ENCODE measurements around the gene LMBR1. TPM values are rescaled to one million over a fixed set of nuclear protein-coding genes. Genes with fewer than 3 reads are reported as not detected.

The LMBR1 gene
- total and polyA plus RNA-seq, 2 of the 13 experiments (the other 11 are each of a cell fraction or from before 2014, with no cell fraction given): 20.9 to 39.6 TPM

DNA sequence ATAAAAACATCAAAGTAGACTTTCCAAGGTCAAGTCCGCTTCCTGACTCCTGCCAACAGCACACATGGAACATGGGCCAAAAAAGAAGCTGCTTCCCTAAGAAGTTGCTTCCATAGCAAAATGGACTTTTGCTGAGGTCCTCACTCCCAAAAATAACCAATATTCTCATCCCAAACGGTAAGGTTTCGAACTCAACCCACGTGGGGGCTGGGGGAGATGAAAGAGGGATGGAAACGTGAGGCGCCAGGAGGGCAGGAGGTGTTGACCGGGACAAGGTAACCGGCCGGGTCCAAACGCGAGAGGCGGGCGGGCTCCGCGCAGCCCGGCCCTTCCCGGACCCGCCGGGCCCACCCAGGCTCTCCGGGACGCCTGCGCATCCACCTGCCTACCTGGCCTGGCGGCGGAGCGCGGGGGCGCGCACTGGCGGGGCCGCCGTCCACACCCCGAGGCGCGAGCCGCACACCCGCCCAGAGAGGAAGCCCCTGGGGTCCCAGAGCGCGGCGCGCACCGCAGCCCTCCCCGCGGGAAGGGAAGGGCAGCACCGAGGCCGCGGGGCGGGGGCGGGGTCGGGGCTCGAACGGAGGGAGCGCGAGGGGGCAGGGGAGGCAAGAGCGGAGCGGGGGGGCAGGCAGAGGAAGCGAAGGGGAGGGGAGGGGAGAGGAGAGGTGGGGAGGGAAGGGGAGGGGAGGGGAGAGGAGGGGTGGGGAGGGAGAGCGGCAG lies 742 bp downstream of the LMBR1 start:
- ChIA-PET POLR2A (interaction anchor here (0.9 to 1.3 kb wide), 2 partner anchors 45 to 283 kb away, joined by 3 read pairs; no protein-coding TSS in a partner anchor), CTCF (ENCODE audit: low intra/inter-chr PET ratio, low total read pairs) (no interaction called here)
- Histone ChIP-seq H4K20me1 (ENCODE audit: insufficient read depth, low read length) (peaks cover 6% of the 10 kb centered on the region; the same call in 1 of the 2 replicates), H3K4me3 (replicated peaks in 1 of 3; ENCODE audit: insufficient read depth in 1 of 3, low read depth in 2 of 3, low read length in 3 of 3) (peak overlapping the region; percentile 66 to 90 (median 85)), H3K9me3 (ENCODE audit: low read length) (no peaks in the 10 kb centered on the region), H3K4me1 (ENCODE audit: insufficient read depth, low read length) (peaks cover 34% of the 10 kb centered on the region), H3K27me3 (ENCODE audit: control insufficient read depth in 1 of 2, insufficient read depth in 2 of 2, low read length in 2 of 2) (no peaks in the 10 kb centered on the region; a peak in 1 of 5 replicates), H3K27ac (ENCODE audit: extremely low read length, insufficient read depth, low read length) (peak overlapping the region; percentile 83), H3K79me2 (ENCODE audit: insufficient read depth, low read length) (peaks cover 39% of the 10 kb centered on the region), H3K36me3 (replicated peaks in 1 of 2; ENCODE audit: control insufficient read depth in 1 of 2, insufficient read depth in 2 of 2, low read length in 2 of 2) (0 out of 5 replicates have a peak, but pooled peaks cover 0 to 4% of the 10 kb centered on the region in 2 experiments), H2AFZ (ENCODE audit: low read length) (no peak overlapping the region), H3K9ac (ENCODE audit: insufficient read depth, low read depth, low read length) (peak overlapping the region; percentile 51), H3K4me2 (ENCODE audit: low read depth, low read length) (peak overlapping the region; percentile 83)
- intact Hi-C loops (cut with micrococcal nuclease; ENCODE audit: unreplicated experiment): no loop called here
- in situ Hi-C loops (cut with HindIII; ENCODE audit: extremely low pct_ligation_motif_present, low pct_unique_long_range_greater_than_20kb): no loop called here
- 3% methylated on average over 23 of the region's 57 CpGs for WGBS (ENCODE audit: low lambda C conversion rate)
- no TSS peak for BruUV-seq (replicated peaks)
- ATAC-seq (peak; percentile 61), DNase-seq (ENCODE audit: low spot score) (peak; percentile 19), FAIRE-seq (no peak)
- TF ChIP-seq ZNF749 (CRISPR knock-in tag; IDR thresholded peaks at IDR 0.05; ENCODE audit: borderline replicate concordance) (no peak), MYC (CRISPR knock-in tag; IDR thresholded peaks at IDR 0.05; ENCODE audit: borderline replicate concordance) (peak; percentile 32; the same call in 1 of the 2 replicates), HOXA3 (CRISPR knock-in tag; IDR thresholded peaks at IDR 0.05) (0 out of 2 replicates have a peak, but pooled peaks have one; percentile 44), NFAT5 (CRISPR knock-in tag; IDR thresholded peaks at IDR 0.05) (0 out of 2 replicates have a peak, but pooled peaks have one; percentile 44), ASH2L (IDR thresholded peaks at IDR 0.05; ENCODE audit: insufficient read length, low read depth, low read length) (peak; percentile 72), MAZ (IDR thresholded peaks at IDR 0.05; ENCODE audit: borderline replicate concordance, low read depth, low read length) (no peak), MAZ (CRISPR knock-in tag; IDR thresholded peaks at IDR 0.05; ENCODE audit: low read depth) (peak; percentile 42; the same call in 1 of the 2 replicates), ZNF773 (CRISPR knock-in tag; IDR thresholded peaks at IDR 0.05; ENCODE audit: borderline replicate concordance) (0 out of 2 replicates have a peak, but pooled peaks have one; percentile 39), HIVEP1 (CRISPR knock-in tag; IDR thresholded peaks at IDR 0.05) (no peak), ZNF777 (CRISPR knock-in tag; IDR thresholded peaks at IDR 0.05) (0 out of 2 replicates have a peak, but pooled peaks have one; percentile 42)
- TF ChIP-seq, protein P1, sequence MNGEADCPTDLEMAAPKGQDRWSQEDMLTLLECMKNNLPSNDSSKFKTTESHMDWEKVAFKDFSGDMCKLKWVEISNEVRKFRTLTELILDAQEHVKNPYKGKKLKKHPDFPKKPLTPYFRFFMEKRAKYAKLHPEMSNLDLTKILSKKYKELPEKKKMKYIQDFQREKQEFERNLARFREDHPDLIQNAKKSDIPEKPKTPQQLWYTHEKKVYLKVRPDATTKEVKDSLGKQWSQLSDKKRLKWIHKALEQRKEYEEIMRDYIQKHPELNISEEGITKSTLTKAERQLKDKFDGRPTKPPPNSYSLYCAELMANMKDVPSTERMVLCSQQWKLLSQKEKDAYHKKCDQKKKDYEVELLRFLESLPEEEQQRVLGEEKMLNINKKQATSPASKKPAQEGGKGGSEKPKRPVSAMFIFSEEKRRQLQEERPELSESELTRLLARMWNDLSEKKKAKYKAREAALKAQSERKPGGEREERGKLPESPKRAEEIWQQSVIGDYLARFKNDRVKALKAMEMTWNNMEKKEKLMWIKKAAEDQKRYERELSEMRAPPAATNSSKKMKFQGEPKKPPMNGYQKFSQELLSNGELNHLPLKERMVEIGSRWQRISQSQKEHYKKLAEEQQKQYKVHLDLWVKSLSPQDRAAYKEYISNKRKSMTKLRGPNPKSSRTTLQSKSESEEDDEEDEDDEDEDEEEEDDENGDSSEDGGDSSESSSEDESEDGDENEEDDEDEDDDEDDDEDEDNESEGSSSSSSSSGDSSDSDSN (CRISPR knock-in tag; IDR thresholded peaks at IDR 0.05): peak; percentile 37; the same call in 1 of the 2 replicates
- TF ChIP-seq, protein P2, sequence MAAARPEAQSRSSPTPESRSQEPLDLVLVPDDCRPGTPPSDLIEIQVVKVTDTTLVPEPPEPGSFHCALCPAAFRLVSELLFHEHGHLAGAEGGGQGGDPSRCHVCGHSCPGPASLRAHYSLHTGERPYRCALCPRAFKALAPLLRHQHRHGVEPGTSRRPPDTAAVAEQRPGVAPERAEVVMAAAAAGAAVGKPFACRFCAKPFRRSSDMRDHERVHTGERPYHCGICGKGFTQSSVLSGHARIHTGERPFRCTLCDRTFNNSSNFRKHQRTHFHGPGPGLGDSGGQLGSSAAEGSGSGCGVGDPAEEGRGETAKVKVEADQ (CRISPR knock-in tag; IDR thresholded peaks at IDR 0.05; ENCODE audit: borderline replicate concordance): no peak

Data from HepG2 (cell line).